GM18867 (cell line): Measurements from ENCODE around the gene UBL7.

ENCODE experiments used
- ATAC-seq: cut with Tn5 transposase; IDR thresholded peaks from one replicate; pipeline ENCODE4 v1.9.1; 2021; ENCODE audit warnings: mild to moderate bottlenecking, moderate library complexity; ENCODE audit not compliant: unreplicated experiment

Gene UBL7

DNA sequence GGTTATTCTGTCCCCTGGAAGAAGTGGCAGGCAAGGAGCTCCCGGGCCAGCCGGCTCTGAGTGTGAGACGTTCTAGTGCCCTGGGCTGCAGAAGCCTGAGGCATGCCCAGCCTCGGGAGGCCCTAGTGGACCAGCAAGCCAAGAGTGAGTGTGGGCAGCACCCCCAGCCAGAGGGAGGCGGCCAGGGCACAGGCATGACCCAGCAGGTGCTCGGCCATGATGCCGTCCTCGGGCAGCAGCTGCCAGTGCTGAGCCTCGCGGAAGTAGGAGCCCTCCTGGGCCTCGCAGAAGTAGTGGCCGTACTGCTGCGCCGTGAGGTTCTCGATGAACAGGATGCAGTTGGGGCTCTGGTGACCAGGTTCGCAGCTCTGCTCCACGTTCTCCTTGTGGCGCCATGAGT lies 50.5 kb downstream of the UBL7 start:
- ATAC-seq = no peak

DNA sequence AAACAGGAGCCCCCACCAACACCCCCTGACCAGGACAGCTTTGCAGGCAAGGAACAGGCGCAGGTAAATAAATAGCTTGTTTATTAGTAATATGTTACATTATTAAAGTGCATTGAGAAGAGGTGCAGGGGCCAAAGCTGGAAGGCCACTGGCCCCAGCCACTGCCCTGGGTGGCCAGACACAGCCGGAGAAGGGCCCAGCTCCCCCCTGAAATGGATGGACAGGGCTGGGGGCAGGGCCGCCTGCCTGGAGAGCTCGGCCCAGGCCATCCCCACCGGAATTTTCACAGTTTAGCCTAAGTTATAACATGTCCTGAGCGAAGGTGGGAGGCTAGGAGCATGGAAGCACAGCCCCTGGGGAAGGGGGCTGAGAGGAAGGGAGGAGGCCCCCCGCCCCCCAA lies 51.7 kb downstream of the UBL7 start:
- no peak for ATAC-seq

DNA sequence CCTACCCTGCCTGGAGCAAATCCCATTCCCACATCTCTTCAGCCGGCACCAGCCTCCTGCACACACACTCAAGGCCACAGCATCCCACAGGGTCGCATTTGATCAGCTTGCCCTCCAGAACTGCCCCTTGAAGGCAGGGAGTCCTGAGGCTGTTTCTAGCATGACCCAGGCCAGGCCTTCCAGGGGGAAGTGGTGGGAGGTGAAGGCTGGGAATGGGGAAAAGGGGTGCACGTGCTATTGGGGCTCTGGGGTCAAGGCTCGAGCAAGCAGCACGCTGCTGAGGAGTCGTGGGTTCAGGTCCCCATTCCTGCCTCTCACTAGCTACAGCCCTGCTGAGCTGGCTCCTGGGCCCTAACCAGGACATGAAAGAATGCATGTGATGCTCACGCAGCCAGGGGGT lies 52.1 kb downstream of the UBL7 start:
- ATAC-seq = no peak

DNA sequence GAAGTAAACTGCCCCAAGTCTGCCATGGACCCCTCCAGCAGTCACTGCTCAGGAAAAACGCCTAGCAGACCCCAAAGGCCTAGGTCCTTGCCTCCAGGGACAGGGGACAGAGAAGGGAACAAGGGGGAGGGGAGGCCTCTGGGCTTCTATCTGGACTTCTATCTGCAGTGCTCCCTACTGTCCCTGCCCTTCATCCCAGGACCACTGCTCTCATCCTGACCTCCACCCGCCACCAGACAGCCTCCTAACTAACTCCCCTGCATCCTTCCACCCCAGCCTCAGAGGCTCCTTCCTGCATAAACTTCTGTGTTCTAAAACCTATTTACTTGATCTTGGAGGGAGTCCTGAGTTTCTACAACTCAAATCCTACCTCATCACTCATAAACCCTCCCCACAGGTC lies 52.6 kb downstream of the UBL7 start:
- no peak for ATAC-seq

DNA sequence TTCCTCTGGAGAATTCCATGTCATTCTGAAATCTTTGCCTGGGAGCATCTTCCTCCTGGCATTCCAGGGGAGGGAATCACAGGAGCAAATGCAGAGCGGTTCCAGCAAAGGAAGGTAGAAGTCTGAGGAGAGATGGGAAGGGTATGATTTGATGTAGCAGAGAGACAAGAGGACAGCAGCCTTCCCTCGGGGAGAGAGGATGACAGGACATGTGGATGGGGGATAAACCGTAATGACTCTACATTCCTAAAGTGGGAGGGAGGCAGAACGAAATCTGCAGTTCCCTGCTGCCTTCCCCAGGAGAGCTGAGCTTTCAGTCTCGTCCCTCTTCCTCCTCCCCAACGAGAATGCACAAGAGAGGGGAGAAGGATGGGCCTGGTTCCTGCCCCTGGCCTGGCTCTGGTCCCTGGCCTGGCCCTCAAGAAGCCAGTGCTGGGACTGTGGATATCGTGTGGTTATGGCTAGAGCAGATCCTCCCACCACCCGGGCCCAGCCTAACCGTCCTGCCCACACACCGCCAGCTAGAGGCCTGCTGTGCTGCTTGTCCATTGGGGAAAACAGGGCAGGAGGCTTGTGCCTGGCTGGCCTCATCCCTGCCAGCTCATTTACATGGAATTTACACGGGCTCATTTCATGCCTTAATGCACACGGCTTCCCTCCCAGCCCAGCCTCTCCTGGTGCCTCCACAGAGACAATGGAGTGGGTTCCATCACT lies 53.8 kb downstream of the UBL7 start:
- ATAC-seq = no peak

DNA sequence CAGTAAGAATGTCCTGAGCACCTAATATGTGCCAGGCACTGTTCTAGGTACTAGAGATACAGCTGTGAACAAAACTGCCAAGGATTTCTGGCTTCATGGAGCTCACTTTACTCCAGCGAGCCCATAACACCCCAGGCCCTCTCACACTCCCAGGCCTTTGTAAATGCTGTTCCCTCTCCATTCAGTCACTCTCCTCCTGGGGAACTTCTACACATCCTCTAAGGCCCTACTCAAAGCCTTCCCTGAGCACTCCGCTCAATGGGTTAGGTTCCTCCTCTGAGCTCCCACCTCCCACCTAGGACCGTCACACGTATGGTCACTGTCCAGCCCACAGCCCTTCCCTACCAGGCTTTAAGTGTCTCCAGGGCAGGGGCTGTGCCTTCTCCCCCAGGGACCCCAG lies 54.4 kb downstream of the UBL7 start:
- ATAC-seq = no peak

DNA sequence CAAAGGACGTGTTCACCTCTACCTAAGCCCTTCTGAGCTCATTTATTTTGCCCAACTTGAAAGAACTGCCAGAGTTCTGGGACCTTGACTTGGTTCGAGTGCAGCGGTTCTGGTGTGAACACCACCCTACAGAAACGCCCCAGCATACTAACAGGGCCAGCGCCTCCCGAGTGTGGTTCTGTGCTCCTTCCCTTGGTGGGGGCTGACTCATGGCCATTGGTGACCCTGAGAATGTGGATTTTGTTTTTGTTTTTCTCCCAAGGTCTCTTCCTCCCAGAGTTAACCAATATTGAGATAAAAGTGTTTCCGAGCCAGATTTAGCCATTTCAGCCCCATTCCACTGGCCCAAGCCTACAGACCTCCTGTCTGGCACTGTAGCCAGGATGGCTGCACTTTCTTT lies 55.1 kb downstream of the UBL7 start:
- ATAC-seq = no peak

DNA sequence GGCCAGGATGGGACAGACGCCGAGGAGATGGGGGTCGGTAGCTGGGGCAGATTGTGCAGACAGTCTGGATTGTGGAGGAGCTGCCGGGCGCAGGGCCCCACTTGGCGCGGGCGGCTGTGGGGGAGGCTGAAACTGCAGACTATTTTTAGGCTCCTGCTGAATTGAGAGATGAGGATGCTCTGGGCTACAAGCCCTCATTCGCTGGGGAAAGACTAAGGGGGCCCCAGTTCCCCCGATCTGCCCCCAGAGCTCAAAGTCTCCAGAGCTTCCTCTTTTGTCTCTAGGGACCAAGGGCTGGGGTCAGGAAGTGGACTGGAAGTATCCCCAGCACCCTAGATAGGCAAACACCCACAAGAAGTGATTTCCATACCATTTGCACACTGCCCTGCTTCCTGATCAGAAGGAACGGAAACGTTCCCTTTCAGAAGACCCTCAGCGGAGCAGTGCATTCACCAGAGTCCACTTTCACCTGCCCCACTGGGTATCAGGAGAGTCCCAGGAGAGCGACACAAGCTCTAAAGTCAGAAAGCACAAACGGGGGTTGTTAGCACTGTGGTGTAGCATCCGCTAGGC lies 56.9 kb downstream of the UBL7 start:
- ATAC-seq = no peak

DNA sequence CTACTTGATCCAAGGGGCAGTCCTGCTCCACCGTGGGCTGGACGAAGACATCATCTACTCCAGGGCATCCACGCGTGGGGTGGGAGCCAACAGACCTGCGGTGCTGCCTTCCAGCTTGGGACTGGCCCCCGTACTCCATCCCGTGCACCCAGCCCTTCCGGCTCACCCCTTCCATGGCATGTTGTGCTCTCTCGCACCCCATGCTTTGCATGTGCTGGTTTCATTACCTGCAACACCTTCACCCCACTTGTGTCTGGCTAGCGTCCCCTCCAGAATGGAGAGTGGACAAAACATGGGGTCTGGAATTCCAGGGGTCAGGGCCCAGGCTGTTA lies 57.4 kb downstream of the UBL7 start:
- peak; percentile 20 for ATAC-seq

DNA sequence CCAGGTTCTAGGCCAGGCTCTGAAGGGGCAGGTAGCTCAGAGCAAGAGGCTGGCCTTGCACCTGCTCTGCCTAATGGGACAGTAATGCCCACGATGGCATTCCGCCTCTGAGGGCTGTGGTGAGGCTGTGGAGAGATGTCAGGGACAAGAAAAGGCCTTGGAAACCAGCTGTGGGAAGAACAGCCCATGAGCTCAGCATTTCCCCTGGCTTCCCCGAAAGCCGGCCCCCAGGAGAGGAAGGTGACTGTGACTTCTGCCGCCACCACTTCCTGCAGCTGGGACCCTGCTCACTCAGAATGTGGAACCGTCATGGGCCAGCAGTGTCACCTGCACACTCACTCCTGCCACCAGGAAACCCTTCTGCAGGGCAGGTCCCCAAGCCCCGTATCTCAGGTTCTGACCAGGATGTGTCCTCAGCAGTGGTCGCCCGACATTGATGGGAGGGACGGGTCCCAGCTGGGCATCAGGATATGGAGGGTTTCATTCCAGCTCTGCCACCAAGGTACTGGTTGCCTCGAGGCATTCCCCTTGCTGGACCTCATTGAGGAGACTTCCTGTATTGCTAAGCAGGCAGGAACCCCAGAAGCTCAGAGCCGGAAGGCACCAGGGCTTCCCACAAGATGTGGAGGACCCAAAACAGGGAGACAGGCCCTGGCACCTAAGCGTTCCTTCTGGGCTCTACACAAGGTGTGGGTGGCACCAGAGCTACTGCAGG lies 57.9 kb downstream of the UBL7 start:
- peak; percentile 33 for ATAC-seq

DNA sequence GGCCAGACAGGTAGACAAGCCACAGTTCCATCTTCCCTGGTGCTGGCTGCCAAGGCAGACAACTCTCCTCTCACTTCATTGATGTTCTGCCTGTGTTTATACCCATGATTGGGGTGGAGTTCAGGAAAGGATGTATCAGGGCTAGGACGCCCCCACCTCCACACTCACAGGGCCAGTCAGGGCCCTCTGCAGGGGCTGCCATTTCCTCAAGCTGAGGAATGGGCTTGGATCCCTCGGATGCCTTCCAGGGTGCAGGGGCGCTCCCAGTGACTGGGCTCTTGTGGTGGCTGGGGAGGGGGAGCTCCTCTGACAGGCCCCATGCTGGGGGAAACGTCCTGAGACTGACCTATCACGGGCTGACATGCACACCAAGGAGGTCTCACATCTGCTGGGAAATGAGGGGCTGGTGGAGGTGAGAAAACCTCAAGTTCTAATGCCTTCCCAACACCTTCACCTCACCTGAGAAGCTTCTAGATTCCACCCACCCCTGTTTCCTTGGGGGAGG lies 58.6 kb downstream of the UBL7 start:
- ATAC-seq = no peak

DNA sequence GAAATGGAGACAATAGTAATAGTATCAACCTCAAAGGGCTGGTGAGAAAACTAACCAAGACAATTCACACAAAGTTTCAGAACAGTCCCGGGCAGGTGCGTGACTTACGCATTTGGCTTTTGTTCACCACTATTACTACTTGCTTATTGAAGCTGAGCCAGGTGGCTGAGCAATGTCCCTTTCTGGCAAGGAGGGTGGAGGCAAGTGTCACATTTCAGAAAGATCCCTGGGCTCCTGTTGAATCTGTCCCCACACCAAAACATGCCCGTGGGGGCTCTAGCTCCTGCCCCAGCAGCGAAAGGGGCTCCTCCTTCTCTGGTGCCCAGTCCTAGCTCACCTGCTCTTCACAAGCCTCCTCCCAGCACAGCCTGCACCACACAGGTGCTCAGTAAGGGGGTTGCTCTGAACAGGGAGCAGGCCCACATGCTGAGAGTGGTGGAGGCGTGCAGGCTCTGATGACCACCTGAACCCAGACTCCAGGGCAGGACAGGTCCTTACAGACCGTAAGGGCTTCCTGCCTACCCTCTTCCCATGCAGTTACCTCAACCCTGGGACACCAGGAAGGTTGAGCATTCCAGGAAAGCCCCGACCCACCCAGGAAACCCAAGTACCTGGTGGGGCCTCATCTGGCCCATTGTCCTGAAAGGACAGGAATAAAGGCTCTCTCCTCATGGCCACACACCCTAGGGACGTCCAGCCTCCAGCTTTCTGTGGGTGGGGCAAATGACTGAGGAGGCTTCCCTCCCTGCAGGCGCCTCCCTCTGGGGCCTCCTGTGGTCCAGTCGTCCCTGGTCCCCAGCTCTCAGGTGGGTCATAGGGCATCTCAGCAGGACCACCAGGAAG lies 59.8 kb downstream of the UBL7 start:
- no peak for ATAC-seq

DNA sequence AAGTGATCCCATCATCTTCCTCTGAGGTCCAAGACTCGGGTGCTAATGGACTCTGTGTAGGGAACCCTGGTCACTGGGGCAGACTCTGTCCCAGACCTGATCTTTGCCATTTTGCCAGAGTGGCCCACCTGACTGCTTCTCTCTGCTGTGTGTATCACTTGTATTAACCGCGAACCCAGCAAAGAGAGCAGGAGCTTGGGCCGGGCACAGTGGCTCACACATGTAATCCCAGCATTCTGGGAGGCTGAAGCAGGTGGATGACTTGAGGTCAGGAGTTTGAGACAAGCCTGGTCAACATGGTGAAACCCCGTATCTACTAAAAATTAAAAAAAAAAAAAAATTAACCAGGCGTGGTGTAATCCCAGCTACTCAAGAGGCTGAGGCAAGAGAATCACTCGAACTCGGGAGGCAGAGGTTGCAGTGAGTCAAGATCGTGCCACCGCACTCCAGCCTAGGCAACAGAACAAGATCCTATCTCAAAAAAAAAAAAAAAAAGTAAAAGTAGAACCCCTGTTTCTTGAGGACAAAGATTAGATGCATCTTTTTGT lies 60.6 kb downstream of the UBL7 start:
- ATAC-seq = no peak

DNA sequence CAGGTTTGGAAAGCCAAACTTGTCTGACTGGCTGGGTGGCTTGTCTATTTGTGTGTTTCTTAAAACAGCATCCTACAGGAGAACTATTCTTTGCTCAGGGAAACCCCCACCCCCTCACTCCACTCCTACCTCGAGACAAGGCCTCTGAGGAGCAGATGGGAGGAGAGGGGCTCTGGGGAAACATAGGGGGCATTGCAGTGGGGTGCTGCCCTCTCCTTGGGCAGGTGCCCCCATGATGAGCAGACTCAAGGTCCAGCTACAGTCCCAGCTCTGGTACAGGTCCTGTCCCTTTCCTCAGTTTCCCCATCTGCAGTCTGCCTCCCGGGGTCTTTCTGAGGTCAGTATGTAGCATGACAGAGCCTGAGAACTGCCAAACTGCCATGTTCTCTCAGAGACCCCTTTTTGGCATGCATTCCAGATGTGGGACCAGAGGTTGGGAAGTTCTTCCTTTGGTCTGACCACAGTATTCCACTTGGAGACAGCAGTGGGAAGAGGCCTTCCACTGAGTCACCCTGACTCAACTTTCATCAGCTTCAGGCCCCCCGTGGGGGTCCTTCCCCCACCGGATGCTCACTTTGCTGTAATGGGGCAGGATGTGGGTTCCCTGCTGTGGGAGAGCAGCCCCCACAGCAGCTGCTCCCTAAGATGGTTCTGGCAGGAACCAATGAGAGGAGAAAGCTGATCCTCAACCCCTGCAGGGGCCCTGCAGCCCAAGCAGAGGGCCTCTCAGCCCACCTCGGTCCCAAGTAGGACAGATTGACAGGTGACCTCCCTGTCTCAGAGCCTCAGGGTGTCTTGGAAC lies 61.2 kb downstream of the UBL7 start:
- ATAC-seq = no peak

DNA sequence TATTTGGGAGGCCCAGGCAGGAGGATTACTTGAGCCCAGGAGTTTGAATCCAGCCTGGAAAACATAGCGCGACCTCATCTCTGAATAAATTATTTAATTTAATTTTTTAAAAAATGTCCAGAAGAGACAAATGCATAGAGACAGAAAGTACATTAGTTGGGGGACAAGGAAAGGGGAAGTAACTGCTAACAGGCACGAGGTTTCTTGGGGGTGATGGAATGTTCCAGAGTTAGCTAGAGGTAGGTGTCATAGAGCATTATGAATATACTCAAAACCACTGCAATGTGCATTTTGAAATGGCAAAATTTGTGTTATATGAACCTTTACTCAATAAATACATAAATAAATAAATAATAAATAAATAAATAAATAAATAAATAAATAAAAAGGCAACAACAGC lies 61.9 kb downstream of the UBL7 start:
- no peak for ATAC-seq

DNA sequence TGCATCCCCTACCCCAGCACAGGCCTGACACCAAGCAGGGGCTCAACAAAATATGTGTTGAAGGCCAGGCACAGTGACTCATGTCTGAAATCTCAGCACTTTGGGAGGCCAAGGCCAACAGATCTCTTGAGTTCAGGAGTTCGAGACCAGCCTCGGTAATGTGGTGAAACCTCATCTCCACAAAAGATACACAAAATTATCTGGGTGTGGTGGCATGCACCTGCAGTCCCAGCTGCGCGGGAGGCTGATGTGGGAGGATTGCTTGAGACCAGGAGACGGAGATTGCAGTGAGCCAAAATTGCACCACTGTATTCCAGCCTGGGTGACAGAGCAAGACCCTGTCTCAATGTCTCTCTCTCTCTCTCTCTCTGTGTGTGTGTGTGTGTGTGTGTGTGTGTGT lies 62.8 kb downstream of the UBL7 start:
- ATAC-seq = no peak

DNA sequence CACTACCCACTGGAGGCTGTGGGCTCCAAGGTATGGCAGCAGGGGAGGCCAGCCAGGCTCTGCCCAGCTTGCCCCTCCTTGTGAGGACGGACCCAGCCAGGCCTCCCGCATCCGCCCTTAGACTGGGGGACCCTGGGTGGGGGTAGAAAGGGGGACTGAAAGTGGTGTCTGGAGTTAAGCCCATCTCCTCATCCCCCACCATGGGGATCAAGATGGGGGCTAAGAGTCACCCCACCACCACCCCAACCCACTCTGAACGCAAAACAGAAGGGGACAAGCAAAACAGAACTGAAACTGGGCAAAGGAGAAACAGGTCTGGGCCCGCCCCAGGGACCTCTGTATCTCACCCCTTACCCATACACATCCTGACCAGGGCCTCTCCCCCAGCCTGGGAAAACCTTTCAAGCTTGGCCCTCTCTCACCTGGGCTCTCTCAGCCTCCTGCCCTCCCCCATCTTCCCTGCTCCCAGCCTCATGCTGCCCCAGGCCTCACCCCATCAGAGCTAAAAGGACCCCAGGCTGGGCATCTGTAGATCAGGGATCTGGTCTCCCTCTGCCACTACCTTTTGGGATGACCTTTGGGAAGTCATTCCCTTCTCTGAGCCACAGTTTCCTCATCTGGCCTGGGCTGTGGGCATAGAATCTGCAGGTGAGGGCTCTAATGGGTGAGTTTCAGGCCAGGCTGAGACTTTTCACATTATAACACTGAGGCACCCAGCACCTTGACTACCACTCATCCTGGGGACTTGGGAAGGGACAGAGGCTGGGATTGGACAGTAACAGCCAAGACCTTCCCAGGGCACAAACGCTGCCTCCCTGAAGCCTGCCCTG lies 63.5 kb downstream of the UBL7 start:
- ATAC-seq = peak; percentile 25

DNA sequence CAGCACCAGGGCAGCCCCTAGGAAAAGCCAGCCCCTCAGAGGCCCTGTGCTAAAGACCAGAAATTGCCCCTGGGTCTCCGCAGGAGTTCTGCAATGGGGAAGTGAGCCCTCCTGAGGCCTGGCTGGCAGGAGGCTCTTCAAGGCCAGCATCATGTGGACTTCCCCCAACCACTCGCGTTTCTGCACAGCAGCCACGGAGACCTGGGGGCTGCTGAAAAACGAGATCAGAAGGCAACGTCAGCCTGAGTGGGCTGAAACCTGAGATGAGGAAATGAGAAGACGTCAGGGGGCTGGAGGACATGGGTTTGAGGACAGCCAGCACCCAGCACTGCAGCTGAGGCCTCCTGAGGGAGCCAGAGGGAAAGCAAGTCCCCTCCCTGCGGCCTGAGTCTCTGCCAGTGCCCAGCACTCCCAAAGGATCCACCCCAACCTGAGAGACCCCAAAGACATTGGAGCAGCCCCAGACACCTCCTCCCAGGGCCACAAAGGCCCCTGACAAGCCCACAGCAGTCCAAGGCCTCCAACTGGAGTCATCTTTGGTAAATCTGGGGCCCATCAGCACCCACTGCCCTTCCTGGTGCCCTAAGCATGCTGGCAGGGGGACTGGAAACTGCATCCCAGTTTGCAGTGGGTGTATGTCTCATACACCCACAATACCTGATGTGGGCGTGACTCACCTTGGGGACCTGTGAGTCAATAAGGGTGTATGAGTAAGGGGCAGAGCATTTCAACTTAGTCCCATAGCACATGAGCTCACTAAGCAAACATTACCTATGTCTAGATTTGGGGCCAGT lies 64.3 kb downstream of the UBL7 start:
- peak; percentile 32 for ATAC-seq

DNA sequence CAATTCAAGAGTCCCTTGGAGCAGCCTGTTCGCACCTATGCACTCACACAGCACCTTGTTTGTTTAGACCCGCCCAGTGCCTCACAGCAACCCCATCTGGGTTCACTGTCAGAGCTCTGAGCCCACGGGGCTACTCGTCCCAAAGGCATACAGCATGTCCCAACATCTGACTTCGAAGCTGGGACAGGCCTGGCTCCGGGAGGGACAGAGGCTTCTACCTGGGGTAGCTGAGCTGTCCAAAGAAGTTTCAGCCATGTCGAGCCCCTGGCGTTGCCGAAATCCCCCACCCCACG lies 64.9 kb downstream of the UBL7 start:
- ATAC-seq = no peak
